Transverse colon (tissue), 4 donors: Measurements from ENCODE around the gene ADM2. TPM values are rescaled to one million over a fixed set of nuclear protein-coding genes. Genes with fewer than 3 reads are reported as not detected.

ENCODE experiments used
- DNase-seq: peaks from one replicate; pipeline ENCODE4 v3.0.0-alpha.2; 2019
- H3K27ac ChIP-seq, 4 donors: fragments of 200-600 bp; sonication (generic); 2 replicates each; pipeline ENCODE4 v1.5.1; 2016 to 2018; ENCODE audit warnings: inconsistent platforms in 4 of 4
- H3K27me3 ChIP-seq: fragments of 200-600 bp; sonication (generic); 2 replicates; pipeline ENCODE4 v1.5.1; 2017; ENCODE audit warnings: inconsistent platforms
- H3K36me3 ChIP-seq, 4 donors: fragments of 200-600 bp; sonication (generic); 2 replicates each; pipeline ENCODE4 v1.5.1; 2017 to 2019; ENCODE audit warnings: inconsistent platforms in 4 of 4
- H3K4me1 ChIP-seq, 4 donors: fragments of 200-600 bp; sonication (generic); 2 replicates each; pipeline ENCODE4 v1.5.1; 2017 to 2020; ENCODE audit warnings: inconsistent platforms in 4 of 4
- H3K4me3 ChIP-seq, 4 donors: fragments of 200-600 bp; sonication (generic); 1 replicate in 1 of 4; 2 replicates in 3 of 4; pipeline versions ENCODE4 v1.5.1 to v1.6.1; 2017 to 2019; ENCODE audit warnings: inconsistent platforms in 4 of 4
- H3K9me3 ChIP-seq, 2 donors: fragments of 200-600 bp; sonication (generic); 2 replicates each; pipeline ENCODE4 v1.5.1; 2017 to 2019; ENCODE audit warnings: inconsistent platforms in 2 of 2
- EP300 ChIP-seq: sonication (generic); formaldehyde crosslinking; IDR thresholded peaks from one replicate; pipeline ENCODE4 v1.6.1; 2017; ENCODE audit warnings: antibody characterized with exemption, low read depth
- POLR2A ChIP-seq: fragments of 450-650 bp; IDR thresholded peaks from one replicate; pipeline ENCODE4 v1.6.1; 2016; ENCODE audit warnings: antibody characterized with exemption, mild to moderate bottlenecking, moderate library complexity
- POLR2AphosphoS5 ChIP-seq, 3 donors: sonication (generic); formaldehyde crosslinking; IDR thresholded peaks; one replicate each; pipeline ENCODE4 v1.6.1; 2016; ENCODE audit warnings: antibody characterized with exemption in 3 of 3
- WGBS, 2 donors: methylation state at CpG; one replicate each; pipeline ENCODE4 v1.1.5; 2018; ENCODE audit warnings: low coverage in 1 of 2; 5-methylcytosine and 5-hydroxymethylcytosine counted together
- in situ Hi-C, 4 donors: fragments of 200-750 bp; cut with MboI; loops; one replicate each; pipeline versions ENCODE4 v1.15.0 to v1.15.1; 2017; ENCODE audit warnings: low sequenced_read_pairs in 3 of 4, low pct_ligation_motif_present in 1 of 4, low pct_unique_long_range_greater_than_20kb in 1 of 4
- intact Hi-C: fragments of 100-400 bp; cut with DNase I; formaldehyde crosslinking; loops from one replicate; pipeline ENCODE4 v1.15.1; 2023; ENCODE audit warnings: low total_unique reads
- total RNA-seq, 4 donors: library from RNA; depleted of rRNA; stranded (reverse); fragments of >200 nt; gene quantifications; one replicate each; pipeline ENCODE4 v1.1.0, GENCODE V29; 2016
- TF ChIP-seq, protein P1 (sequence below), 5 experiments: fragments of 200-600 bp in 3 of 5; fragments of 450-650 bp in 2 of 5; sonication (generic) in 3 of 5; IDR thresholded peaks; 1 replicate in 2 of 5; 2 replicates in 3 of 5; pipeline ENCODE4 v1.5.1; 2016 to 2017; ENCODE audit warnings: antibody characterized with exemption in 5 of 5, inconsistent platforms in 3 of 5, mild to moderate bottlenecking in 2 of 5, moderate library complexity in 1 of 5

Gene ADM2
- total RNA-seq, 4 donors from 2014 or later, result 0.75 to 5.4 (median 1.2) TPM

DNA sequence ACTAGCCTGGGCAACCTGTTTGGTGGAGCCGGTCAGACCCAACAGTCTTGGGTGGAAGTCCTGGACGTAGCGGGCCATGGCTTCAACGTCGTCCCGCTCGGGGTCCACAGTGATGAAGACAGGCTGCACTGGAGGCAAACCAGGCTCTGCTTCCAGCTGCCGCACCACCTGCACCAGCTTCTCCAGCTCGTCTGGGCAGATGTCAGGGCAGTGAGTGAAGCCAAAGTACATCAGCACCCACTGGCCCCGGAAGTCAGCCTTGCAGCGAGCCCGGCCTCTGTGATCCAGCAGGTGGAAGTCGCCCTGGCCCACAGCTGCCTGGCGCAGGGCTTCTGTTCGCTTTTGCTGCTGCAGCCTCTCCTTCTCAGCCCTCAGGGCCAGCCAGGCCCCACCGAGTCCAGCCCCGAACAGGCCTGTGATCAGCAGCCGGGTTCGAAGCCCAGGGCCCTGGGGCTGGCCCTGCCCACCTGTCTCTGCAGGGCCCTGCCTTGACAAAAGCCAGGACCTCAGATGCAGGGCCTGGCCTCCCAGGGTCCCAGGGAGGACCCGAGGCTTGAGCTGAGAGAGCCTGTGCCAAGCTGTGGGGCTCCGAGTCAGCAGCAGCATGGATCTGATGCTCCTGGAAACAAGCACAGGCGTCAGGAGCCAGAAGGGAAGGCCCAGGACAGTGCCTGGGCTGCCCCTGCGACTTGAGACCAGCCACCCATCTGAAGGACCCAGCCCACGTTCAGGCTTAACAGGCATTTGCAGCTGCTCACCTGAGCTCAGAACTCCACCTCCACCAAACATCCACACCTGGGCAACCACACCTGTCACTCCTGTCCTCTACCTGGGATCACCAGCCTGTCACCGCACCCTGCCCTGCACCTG lies 42.7 kb downstream of the ADM2 start:
- Histone ChIP-seq H3K4me3 (peak overlapping the region in 3 of 4 donors; percentile 70 to 86 (median 77)), H3K27ac (peak overlapping the region; percentile 95 to 99 (median 98)), H3K27me3 (no peaks in the 10 kb centered on the region), H3K4me1 (peaks cover 14 to 42% (median 33%) of the 10 kb centered on the region in 4 donors), H3K9me3 (no peaks in the 10 kb centered on the region), H3K36me3 (peaks cover 0 to 15% (median 4%) of the 10 kb centered on the region in 4 donors)
- intact Hi-C loops, result no loop called here
- DNase-seq, result peak; percentile 43
- 63% methylated on average over 21 of the region's 25 CpGs; no CpG with 5 or more reads in 1 of the 2 donors for WGBS, 2 donors
- in situ Hi-C loops, result no loop called here
- TF ChIP-seq, protein P1, sequence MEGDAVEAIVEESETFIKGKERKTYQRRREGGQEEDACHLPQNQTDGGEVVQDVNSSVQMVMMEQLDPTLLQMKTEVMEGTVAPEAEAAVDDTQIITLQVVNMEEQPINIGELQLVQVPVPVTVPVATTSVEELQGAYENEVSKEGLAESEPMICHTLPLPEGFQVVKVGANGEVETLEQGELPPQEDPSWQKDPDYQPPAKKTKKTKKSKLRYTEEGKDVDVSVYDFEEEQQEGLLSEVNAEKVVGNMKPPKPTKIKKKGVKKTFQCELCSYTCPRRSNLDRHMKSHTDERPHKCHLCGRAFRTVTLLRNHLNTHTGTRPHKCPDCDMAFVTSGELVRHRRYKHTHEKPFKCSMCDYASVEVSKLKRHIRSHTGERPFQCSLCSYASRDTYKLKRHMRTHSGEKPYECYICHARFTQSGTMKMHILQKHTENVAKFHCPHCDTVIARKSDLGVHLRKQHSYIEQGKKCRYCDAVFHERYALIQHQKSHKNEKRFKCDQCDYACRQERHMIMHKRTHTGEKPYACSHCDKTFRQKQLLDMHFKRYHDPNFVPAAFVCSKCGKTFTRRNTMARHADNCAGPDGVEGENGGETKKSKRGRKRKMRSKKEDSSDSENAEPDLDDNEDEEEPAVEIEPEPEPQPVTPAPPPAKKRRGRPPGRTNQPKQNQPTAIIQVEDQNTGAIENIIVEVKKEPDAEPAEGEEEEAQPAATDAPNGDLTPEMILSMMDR (IDR thresholded peaks at IDR 0.05), result no peak
- TF ChIP-seq EP300, result no peak
- TF ChIP-seq POLR2AphosphoS5 (IDR thresholded peaks at IDR 0.05), result no peak
- no peak for TF ChIP-seq POLR2A

DNA sequence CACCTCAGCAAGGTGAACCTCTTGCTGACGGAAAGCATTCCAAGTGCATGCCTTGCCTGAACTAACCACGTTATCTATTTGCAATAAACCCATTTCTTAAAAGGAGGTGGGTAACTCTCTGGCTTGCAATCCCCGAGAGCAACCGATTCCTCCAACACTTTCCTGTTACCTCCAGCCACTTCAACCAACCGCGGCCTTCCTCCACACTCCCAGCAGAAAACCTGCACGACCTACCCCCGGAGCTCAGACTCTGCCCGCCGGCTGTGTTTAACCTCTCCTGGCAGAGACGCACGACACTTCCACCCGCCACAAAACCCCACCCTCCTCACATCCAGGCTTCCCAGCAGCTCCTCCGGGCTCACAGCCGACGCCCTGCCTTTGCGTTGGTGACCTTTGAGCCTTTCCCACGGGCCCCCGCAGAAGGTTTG lies 43.3 kb downstream of the ADM2 start:
- intact Hi-C loops, result no loop called here
- DNase-seq, result no peak
- in situ Hi-C loops, result no loop called here
- H3K4me1 ChIP-seq, result peaks cover 14 to 48% (median 36%) of the 10 kb centered on the region in 4 donors
- no peak for TF ChIP-seq POLR2AphosphoS5 (IDR thresholded peaks at IDR 0.05)
- TF ChIP-seq, protein P1 (IDR thresholded peaks at IDR 0.05), result no peak
- no peak for TF ChIP-seq EP300
- TF ChIP-seq POLR2A, result no peak
- H3K9me3 ChIP-seq, result no peaks in the 10 kb centered on the region
- no peaks in the 10 kb centered on the region for H3K27me3 ChIP-seq
- H3K36me3 ChIP-seq, result peaks cover 0 to 11% (median 1%) of the 10 kb centered on the region in 4 donors
- peak overlapping the region; percentile 95 to 99 (median 98) for H3K27ac ChIP-seq
- peak overlapping the region; percentile 58 to 86 (median 74) for H3K4me3 ChIP-seq
- 5% methylated on average over 19 of the region's 19 CpGs; no CpG with 5 or more reads in 1 of the 2 donors for WGBS, 2 donors

DNA sequence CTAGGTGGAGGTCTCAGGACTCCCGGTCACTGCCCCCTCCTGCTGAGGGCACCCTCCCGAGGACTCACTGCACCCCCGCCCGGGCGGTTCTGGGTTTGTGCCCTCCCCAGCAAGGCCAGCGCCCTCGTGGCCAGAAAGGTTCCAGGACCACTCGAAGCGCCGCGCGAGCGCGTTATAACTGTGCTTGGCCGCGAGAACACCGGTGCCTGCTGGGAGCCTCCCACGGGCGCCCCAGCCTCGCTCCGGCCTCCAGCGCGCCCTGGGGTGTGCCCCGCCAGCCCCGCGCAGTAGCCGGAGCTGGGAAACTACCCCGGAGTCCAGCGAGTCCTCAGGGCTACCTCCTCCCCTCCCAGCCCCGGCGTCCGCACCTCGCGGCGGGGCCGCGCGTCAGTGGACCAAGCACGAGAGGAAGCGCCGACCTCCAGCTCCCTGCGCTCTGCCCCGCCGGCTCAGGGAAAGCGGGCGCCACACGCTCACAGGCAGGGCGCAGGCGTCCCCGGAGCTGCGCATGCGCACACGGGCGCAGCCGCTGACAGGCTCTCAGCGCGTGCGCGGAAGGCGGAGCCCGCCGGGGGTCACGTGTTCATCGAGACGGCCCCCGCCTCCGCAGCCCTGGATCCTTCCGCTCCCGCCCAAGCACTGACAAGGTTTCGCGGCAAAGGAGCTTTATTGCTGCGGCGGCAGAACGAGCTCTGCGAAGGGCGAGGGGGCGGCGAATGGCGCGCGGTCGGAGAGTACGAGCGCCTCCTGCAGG lies 43.9 kb downstream of the ADM2 start, which contains the start of gene SCO2:
Gene SCO2 (minus strand): TSS at position 495 of the 754 bp plus-strand sequence. CDS start 1,187 bp downstream, outside the sequence.
- Histone ChIP-seq H3K4me3 (peak within 1 kb of the TSS; percentile 58 to 86 (median 74)), H3K36me3 (peaks cover 0 to 11% (median 0%) of the 10 kb centered on the region in 4 donors), H3K27me3 (no peaks in the 10 kb centered on the region), H3K4me1 (peaks cover 14 to 49% (median 38%) of the 10 kb centered on the region in 4 donors), H3K9me3 (no peaks in the 10 kb centered on the region), H3K27ac (peak within 1 kb of the TSS; percentile 95 to 99 (median 98))
- intact Hi-C loops, result no loop called here
- in situ Hi-C loops, result no loop called here
- TF ChIP-seq EP300 (no peak), POLR2A (peak; percentile 90), POLR2AphosphoS5 (IDR thresholded peaks at IDR 0.05) (peak; percentile 90 to 98 (median 91))
- TF ChIP-seq, protein P1 (IDR thresholded peaks at IDR 0.05), result peak in 4 of 5 experiments; percentile 24 to 56 (median 42)
- 1% methylated on average over 49 of the region's 84 CpGs; no CpG with 5 or more reads in 1 of the 2 donors for WGBS, 2 donors
- DNase-seq, result peak; percentile 98

DNA sequence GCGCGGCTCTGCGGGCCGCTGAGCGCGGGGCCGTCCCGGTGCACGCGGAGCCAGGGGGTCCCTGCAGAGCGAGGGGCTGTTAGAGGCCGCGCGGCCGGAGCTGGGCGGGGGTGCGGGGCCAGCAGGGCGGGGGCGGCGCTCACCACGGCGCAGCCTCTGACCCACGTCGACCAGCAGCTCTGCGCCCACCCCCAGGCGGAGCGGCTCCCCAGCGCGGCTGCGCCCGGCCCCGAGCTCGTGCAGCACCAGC lies 44.4 kb downstream of the ADM2 start:
- Histone ChIP-seq H3K9me3 (no peaks in the 10 kb centered on the region), H3K4me3 (peak overlapping the region; percentile 58 to 86 (median 74)), H3K4me1 (peaks cover 14 to 54% (median 43%) of the 10 kb centered on the region in 4 donors), H3K27me3 (no peaks in the 10 kb centered on the region), H3K27ac (peak overlapping the region; percentile 95 to 99 (median 98)), H3K36me3 (peaks cover 0 to 11% (median 0%) of the 10 kb centered on the region in 4 donors)
- TF ChIP-seq, protein P1 (IDR thresholded peaks at IDR 0.05), result no peak
- TF ChIP-seq EP300 (no peak), POLR2A (no peak), POLR2AphosphoS5 (IDR thresholded peaks at IDR 0.05) (no peak)
- in situ Hi-C loops (no loop called here), intact Hi-C loops (no loop called here)
- no peak for DNase-seq
- 0% methylated on average over 1 of the region's 33 CpGs; no CpG with 5 or more reads in 1 of the 2 donors for WGBS, 2 donors
